ENCODE measurements around the gene PNMA6F. TPM values are rescaled to one million over a fixed set of nuclear protein-coding genes. Genes with fewer than 3 reads are reported as not detected.

Gene PNMA6F
- polyA plus RNA-seq, 1 of the 3 experiments (the other 2 are of a cell fraction), result not detected

DNA sequence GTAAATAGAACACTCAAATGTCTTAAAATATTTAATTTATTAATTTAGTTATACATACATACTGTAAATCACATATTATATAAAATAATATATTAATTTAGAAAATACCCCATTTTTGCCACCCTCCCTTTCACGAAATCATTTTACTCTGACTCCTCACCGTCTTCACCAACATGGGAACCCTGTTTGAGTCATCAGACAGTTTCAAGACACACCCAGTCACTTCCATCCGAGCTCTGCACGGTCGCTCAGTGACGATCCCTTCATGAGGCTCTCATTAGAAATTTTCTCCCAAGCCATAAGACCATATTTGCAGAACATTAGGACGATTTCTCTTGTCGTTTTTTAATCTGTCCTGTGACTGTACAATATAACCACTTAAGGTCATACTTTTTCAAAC lies 26.9 kb upstream of the PNMA6F start:
- no peaks in the 10 kb centered on the region; the same call in 1 of the 2 replicates for H3K27me3 ChIP-seq (ENCODE audit: insufficient read depth)
- DNase-seq, result no peak
- H3K9me3 ChIP-seq, result no peaks in the 10 kb centered on the region
- H4K20me1 ChIP-seq (ENCODE audit: insufficient read depth), result no peaks in the 10 kb centered on the region
- POLR2A ChIA-PET, result no interaction called here
- no peaks in the 10 kb centered on the region for H3K9me2 ChIP-seq
- H3K4me1 ChIP-seq (ENCODE audit: control insufficient read depth in 1 of 2, insufficient read depth in 2 of 2, low read depth in 1 of 2, low read length in 1 of 2), result no peaks in the 10 kb centered on the region
- CTCF ChIA-PET, result no interaction called here
- peaks cover 6 to 19% of the 10 kb centered on the region in 2 experiments for H3K36me3 ChIP-seq (replicated peaks in 1 of 2; ENCODE audit: control insufficient read depth in 1 of 2, insufficient read depth in 2 of 2, low read length in 1 of 2)
- no peak overlapping the region for H3K4me2 ChIP-seq
- no peak overlapping the region for H3K9ac ChIP-seq
- WGBS (ENCODE audit: low lambda C conversion rate), result 49% methylated on average over 8 of the region's 8 CpGs
- TF ChIP-seq GATA2 (CRISPR knock-in tag; IDR thresholded peaks at IDR 0.05) (no peak), SIN3A (IDR thresholded peaks at IDR 0.05; ENCODE audit: borderline replicate concordance, low read depth, low read length) (no peak), SMC3 (IDR thresholded peaks at IDR 0.05; ENCODE audit: low read depth, low read length) (no peak), MEF2A (IDR thresholded peaks at IDR 0.05; ENCODE audit: borderline replicate concordance, low read depth) (no peak)
- TF ChIP-seq, protein P1, sequence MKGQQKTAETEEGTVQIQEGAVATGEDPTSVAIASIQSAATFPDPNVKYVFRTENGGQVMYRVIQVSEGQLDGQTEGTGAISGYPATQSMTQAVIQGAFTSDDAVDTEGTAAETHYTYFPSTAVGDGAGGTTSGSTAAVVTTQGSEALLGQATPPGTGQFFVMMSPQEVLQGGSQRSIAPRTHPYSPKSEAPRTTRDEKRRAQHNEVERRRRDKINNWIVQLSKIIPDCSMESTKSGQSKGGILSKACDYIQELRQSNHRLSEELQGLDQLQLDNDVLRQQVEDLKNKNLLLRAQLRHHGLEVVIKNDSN (IDR thresholded peaks at IDR 0.05; ENCODE audit: borderline replicate concordance, low read depth), result no peak
- TF ChIP-seq, protein P2, sequence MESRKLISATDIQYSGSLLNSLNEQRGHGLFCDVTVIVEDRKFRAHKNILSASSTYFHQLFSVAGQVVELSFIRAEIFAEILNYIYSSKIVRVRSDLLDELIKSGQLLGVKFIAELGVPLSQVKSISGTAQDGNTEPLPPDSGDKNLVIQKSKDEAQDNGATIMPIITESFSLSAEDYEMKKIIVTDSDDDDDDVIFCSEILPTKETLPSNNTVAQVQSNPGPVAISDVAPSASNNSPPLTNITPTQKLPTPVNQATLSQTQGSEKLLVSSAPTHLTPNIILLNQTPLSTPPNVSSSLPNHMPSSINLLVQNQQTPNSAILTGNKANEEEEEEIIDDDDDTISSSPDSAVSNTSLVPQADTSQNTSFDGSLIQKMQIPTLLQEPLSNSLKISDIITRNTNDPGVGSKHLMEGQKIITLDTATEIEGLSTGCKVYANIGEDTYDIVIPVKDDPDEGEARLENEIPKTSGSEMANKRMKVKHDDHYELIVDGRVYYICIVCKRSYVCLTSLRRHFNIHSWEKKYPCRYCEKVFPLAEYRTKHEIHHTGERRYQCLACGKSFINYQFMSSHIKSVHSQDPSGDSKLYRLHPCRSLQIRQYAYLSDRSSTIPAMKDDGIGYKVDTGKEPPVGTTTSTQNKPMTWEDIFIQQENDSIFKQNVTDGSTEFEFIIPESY (IDR thresholded peaks at IDR 0.05; ENCODE audit: borderline replicate concordance, low read depth), result no peak
- no peak overlapping the region for H3K4me3 ChIP-seq (ENCODE audit: low read depth in 2 of 2, low read length in 1 of 2)
- peaks cover 5% of the 10 kb centered on the region; the same call in 1 of the 2 replicates for H3K79me2 ChIP-seq (ENCODE audit: insufficient read depth)
- no peaks in the 10 kb centered on the region for H3F3A ChIP-seq (replicated peaks; ENCODE audit: insufficient read depth)
- H3K27ac ChIP-seq (ENCODE audit: low read depth in 2 of 2, low read length in 1 of 2), result no peak overlapping the region
- H2AFZ ChIP-seq (ENCODE audit: low read depth), result no peak overlapping the region

DNA sequence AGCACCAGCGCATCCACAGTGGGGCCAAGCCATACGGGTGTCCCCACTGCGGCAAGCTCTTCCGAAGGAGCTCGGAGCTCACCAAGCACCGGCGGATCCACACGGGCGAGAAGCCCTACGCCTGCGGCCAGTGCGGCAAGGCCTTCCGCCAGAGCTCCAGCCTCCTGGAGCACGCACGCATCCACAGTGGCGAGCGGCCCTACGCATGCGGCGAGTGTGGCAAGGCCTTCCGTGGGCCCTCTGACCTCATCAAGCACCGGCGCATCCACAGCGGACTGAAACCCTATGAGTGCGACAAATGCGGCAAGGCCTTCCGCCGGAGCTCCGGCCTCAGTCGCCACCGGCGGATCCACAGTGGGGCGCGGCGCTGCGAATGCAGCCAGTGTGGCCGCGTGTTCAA lies 26.0 kb upstream of the PNMA6F start:
- H3K4me3 ChIP-seq (ENCODE audit: low read depth in 2 of 2, low read length in 1 of 2), result no peak overlapping the region
- 73% methylated on average over 25 of the region's 38 CpGs for WGBS (ENCODE audit: low lambda C conversion rate)

More for the DNA sequence above, 26.0 kb upstream of the PNMA6F start:
- CTCF ChIA-PET, result interaction anchor here (0.6 kb wide), 1 partner anchor 736 kb away, joined by 3 read pairs; no protein-coding TSS in a partner anchor
- Histone ChIP-seq H3K36me3 (replicated peaks in 1 of 2; ENCODE audit: control insufficient read depth in 1 of 2, insufficient read depth in 2 of 2, low read length in 1 of 2) (peaks cover 6 to 19% of the 10 kb centered on the region in 2 experiments), H3F3A (replicated peaks; ENCODE audit: insufficient read depth) (no peaks in the 10 kb centered on the region), H3K27me3 (ENCODE audit: insufficient read depth) (no peaks in the 10 kb centered on the region; the same call in 1 of the 2 replicates), H3K9me2 (no peaks in the 10 kb centered on the region), H3K79me2 (ENCODE audit: insufficient read depth) (peaks cover 8% of the 10 kb centered on the region; the same call in 1 of the 2 replicates), H3K9me3 (no peaks in the 10 kb centered on the region), H3K4me1 (ENCODE audit: control insufficient read depth in 1 of 2, insufficient read depth in 2 of 2, low read depth in 1 of 2, low read length in 1 of 2) (no peaks in the 10 kb centered on the region), H3K27ac (ENCODE audit: low read depth in 2 of 2, low read length in 1 of 2) (no peak overlapping the region), H4K20me1 (ENCODE audit: insufficient read depth) (peaks cover 4% of the 10 kb centered on the region; the same call in 1 of the 2 replicates), H2AFZ (ENCODE audit: low read depth) (no peak overlapping the region), H3K9ac (no peak overlapping the region), H3K4me2 (no peak overlapping the region)
- DNase-seq, result no peak
- POLR2A ChIA-PET, result no interaction called here
- TF ChIP-seq SIN3A (IDR thresholded peaks at IDR 0.05; ENCODE audit: borderline replicate concordance, low read depth, low read length) (no peak), TEAD4 (IDR thresholded peaks at IDR 0.05; ENCODE audit: borderline replicate concordance, insufficient read depth) (no peak), YY1 (IDR thresholded peaks at IDR 0.05; ENCODE audit: low read depth) (no peak), MXI1 (IDR thresholded peaks at IDR 0.05; ENCODE audit: low read depth, low read length) (no peak)
- TF ChIP-seq, protein P3, sequence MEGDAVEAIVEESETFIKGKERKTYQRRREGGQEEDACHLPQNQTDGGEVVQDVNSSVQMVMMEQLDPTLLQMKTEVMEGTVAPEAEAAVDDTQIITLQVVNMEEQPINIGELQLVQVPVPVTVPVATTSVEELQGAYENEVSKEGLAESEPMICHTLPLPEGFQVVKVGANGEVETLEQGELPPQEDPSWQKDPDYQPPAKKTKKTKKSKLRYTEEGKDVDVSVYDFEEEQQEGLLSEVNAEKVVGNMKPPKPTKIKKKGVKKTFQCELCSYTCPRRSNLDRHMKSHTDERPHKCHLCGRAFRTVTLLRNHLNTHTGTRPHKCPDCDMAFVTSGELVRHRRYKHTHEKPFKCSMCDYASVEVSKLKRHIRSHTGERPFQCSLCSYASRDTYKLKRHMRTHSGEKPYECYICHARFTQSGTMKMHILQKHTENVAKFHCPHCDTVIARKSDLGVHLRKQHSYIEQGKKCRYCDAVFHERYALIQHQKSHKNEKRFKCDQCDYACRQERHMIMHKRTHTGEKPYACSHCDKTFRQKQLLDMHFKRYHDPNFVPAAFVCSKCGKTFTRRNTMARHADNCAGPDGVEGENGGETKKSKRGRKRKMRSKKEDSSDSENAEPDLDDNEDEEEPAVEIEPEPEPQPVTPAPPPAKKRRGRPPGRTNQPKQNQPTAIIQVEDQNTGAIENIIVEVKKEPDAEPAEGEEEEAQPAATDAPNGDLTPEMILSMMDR (IDR thresholded peaks at IDR 0.05), result no peak
- TF ChIP-seq, protein P4, sequence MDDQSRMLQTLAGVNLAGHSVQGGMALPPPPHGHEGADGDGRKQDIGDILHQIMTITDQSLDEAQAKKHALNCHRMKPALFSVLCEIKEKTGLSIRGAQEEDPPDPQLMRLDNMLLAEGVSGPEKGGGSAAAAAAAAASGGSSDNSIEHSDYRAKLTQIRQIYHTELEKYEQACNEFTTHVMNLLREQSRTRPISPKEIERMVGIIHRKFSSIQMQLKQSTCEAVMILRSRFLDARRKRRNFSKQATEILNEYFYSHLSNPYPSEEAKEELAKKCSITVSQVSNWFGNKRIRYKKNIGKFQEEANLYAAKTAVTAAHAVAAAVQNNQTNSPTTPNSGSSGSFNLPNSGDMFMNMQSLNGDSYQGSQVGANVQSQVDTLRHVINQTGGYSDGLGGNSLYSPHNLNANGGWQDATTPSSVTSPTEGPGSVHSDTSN (IDR thresholded peaks at IDR 0.05), result no peak
